Central memory CD8-positive, alpha-beta T cell (primary cell): ENCODE measurements around the gene CHRNB2.

Experiments used
- ATAC-seq: fragments of 150-1000 bp; cut with Tn5 transposase; replicated peaks from 2 replicates; pipeline ENCODE4 v1.10.0; 2022; ENCODE audit warnings: mild to moderate bottlenecking, moderate FRiP score, moderate number of reproducible peaks; ENCODE audit not compliant: poor library complexity, severe bottlenecking; ENCODE audit errors: extremely low read depth
- DNase-seq, 2 donors: peaks; one replicate each; pipeline ENCODE4 v3.0.0; 2021; ENCODE audit warnings: low spot score in 2 of 2
- H3K27ac Mint-ChIP-seq: one replicate; pipeline ENCODE4 v1.8.0; 2022; ENCODE audit warnings: low read depth, mild to moderate bottlenecking, moderate library complexity, mixed read lengths
- H3K27me3 Mint-ChIP-seq: one replicate; pipeline ENCODE4 v1.8.0; 2022; ENCODE audit warnings: mixed read lengths
- H3K36me3 Mint-ChIP-seq: one replicate; pipeline ENCODE4 v1.8.0; 2022; ENCODE audit warnings: mild to moderate bottlenecking, moderate library complexity, mixed read lengths; ENCODE audit not compliant: insufficient read depth
- H3K4me1 Mint-ChIP-seq: one replicate; pipeline ENCODE4 v1.8.0; 2022; ENCODE audit warnings: mixed read lengths
- H3K4me3 Mint-ChIP-seq: one replicate; pipeline ENCODE4 v1.8.0; 2022; ENCODE audit warnings: mild to moderate bottlenecking, moderate library complexity, mixed read lengths
- H3K9me3 Mint-ChIP-seq: one replicate; pipeline ENCODE4 v1.8.0; 2022; ENCODE audit warnings: mixed read lengths

CHRNB2 gene

DNA sequence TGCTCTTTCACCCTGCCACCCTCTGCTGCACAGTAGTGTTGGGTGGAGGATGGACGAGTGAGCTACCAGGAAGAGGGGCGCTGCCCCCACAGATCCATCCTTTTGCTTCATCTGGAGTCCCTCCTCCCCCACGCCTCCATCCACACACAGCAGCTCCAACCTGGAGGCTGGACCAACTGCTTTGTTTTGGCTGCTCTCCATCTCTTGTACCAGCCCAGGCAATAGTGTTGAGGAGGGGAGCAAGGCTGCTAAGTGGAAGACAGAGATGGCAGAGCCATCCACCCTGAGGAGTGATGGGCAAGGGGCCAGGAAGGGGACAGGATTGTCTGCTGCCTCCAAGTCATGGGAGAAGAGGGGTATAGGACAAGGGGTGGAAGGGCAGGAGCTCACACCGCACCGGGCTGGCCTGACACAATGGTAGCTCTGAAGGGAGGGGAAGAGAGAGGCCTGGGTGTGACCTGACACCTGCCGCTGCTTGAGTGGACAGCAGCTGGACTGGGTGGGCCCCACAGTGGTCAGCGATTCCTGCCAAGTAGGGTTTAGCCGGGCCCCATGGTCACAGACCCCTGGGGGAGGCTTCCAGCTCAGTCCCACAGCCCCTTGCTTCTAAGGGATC is 8.5 kb downstream of the CHRNB2 start:
- peaks cover 8% of the 10 kb centered on the region for H3K27me3 Mint-ChIP-seq
- H3K4me1 Mint-ChIP-seq: peaks cover 12% of the 10 kb centered on the region
- ATAC-seq (no peak), DNase-seq (no peak)
- H3K9me3 Mint-ChIP-seq: no peaks in the 10 kb centered on the region
- H3K27ac Mint-ChIP-seq: no peak overlapping the region
- H3K36me3 Mint-ChIP-seq: peaks cover 25% of the 10 kb centered on the region
- H3K4me3 Mint-ChIP-seq: no peak overlapping the region

GRCh38 chr1:154577346-154578057 is 9.9 kb downstream of the CHRNB2 start:
- Mint-ChIP-seq H3K36me3 (peaks cover 34% of the 10 kb centered on the region), H3K27me3 (no peaks in the 10 kb centered on the region), H3K4me3 (no peak overlapping the region), H3K27ac (peak overlapping the region; percentile 53), H3K9me3 (no peaks in the 10 kb centered on the region), H3K4me1 (peaks cover 12% of the 10 kb centered on the region)
- ATAC-seq (no peak), DNase-seq (no peak)

- ATAC-seq (no peak), DNase-seq (no peak)
- Mint-ChIP-seq H3K27ac (peak overlapping the region; percentile 53), H3K27me3 (no peaks in the 10 kb centered on the region), H3K36me3 (peaks cover 35% of the 10 kb centered on the region), H3K4me1 (peaks cover 12% of the 10 kb centered on the region), H3K9me3 (no peaks in the 10 kb centered on the region), H3K4me3 (no peak overlapping the region)
Measured at GRCh38 chr1:154578058-154578418, 10.5 kb downstream of the CHRNB2 start.

- DNase-seq (no peak), ATAC-seq (no peak)
- peaks cover 46% of the 10 kb centered on the region for H3K36me3 Mint-ChIP-seq
- H3K4me3 Mint-ChIP-seq: no peak overlapping the region
- peaks cover 10% of the 10 kb centered on the region for H3K4me1 Mint-ChIP-seq
- no peaks in the 10 kb centered on the region for H3K27me3 Mint-ChIP-seq
- no peak overlapping the region for H3K27ac Mint-ChIP-seq
- no peaks in the 10 kb centered on the region for H3K9me3 Mint-ChIP-seq
Measured at GRCh38 chr1:154579374-154579773, 11.8 kb downstream of the CHRNB2 start.

GRCh38 chr1:154581766-154582165 is 14.2 kb downstream of the CHRNB2 start:
- no peak for ATAC-seq
- Mint-ChIP-seq H3K36me3 (peaks cover 70% of the 10 kb centered on the region), H3K4me3 (no peak overlapping the region), H3K9me3 (no peaks in the 10 kb centered on the region), H3K4me1 (peaks cover 16% of the 10 kb centered on the region), H3K27me3 (no peaks in the 10 kb centered on the region), H3K27ac (no peak overlapping the region)
- DNase-seq: no peak

GRCh38 chr1:154582885-154583284 is 15.3 kb downstream of the CHRNB2 start:
- Mint-ChIP-seq H3K4me3 (no peak overlapping the region), H3K4me1 (peaks cover 16% of the 10 kb centered on the region), H3K27ac (no peak overlapping the region), H3K27me3 (no peaks in the 10 kb centered on the region), H3K9me3 (no peaks in the 10 kb centered on the region), H3K36me3 (peaks cover 80% of the 10 kb centered on the region)
- DNase-seq (no peak), ATAC-seq (no peak)

GRCh38 chr1:154583773-154584172 is 16.2 kb downstream of the CHRNB2 start:
- H3K27me3 Mint-ChIP-seq: no peaks in the 10 kb centered on the region
- ATAC-seq (no peak), DNase-seq (no peak)
- H3K9me3 Mint-ChIP-seq: no peaks in the 10 kb centered on the region
- H3K4me3 Mint-ChIP-seq: no peak overlapping the region
- peaks cover 11% of the 10 kb centered on the region for H3K4me1 Mint-ChIP-seq
- no peak overlapping the region for H3K27ac Mint-ChIP-seq
- peaks cover 82% of the 10 kb centered on the region for H3K36me3 Mint-ChIP-seq

- Mint-ChIP-seq H3K27ac (no peak overlapping the region), H3K9me3 (no peaks in the 10 kb centered on the region), H3K36me3 (peaks cover 82% of the 10 kb centered on the region), H3K27me3 (no peaks in the 10 kb centered on the region), H3K4me1 (peaks cover 10% of the 10 kb centered on the region), H3K4me3 (no peak overlapping the region)
- ATAC-seq (no peak), DNase-seq (no peak)
Measured at GRCh38 chr1:154584267-154584994, 16.9 kb downstream of the CHRNB2 start.

DNA sequence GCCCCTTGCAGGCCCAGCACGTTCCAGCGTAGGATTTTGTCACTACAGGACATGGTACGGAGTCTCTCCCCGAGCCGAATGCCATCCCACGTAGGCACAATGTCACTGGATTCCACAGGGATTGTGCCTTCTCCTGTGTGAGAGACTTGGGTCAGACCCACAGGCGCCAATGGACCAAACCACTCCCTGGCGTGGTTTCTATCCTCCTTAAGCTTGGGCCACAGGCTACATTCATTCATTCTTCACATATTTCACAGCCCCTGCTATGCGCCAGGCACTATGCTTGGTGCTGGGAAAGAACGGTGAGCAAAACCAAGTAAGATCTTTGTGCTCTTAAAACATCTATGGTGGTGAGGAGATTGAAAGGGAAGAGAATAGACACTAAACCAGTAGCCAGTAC is 18.7 kb downstream of the CHRNB2 start:
- Mint-ChIP-seq H3K9me3 (no peaks in the 10 kb centered on the region), H3K27me3 (no peaks in the 10 kb centered on the region), H3K27ac (peak overlapping the region; percentile 29), H3K4me1 (peaks cover 10% of the 10 kb centered on the region), H3K36me3 (peaks cover 88% of the 10 kb centered on the region), H3K4me3 (no peak overlapping the region)
- DNase-seq: no peak
- no peak for ATAC-seq

DNA sequence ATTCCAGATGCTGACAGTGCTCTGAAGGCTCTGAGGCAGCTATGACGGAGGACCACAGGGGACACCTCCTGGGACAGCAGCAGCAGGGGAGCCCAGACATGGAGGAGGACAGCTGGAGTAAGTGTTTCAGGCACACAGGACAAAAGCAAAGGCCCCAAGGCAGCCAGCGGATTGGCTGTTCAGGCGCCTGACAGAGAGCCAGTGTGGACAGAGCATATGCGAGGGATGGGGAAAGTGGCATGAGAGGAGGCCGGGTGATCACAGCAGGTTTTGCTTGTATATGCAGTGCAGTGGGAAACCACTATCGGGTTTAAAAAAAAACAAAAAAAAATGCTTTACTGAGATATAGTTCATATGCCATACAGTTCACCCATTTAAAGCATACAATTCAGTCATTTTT is 19.1 kb downstream of the CHRNB2 start:
- Mint-ChIP-seq H3K36me3 (peaks cover 86% of the 10 kb centered on the region), H3K27me3 (no peaks in the 10 kb centered on the region), H3K27ac (peak overlapping the region; percentile 29), H3K9me3 (no peaks in the 10 kb centered on the region), H3K4me3 (no peak overlapping the region), H3K4me1 (peaks cover 10% of the 10 kb centered on the region)
- DNase-seq (no peak), ATAC-seq (no peak)

- Mint-ChIP-seq H3K4me3 (no peak overlapping the region), H3K4me1 (peaks cover 15% of the 10 kb centered on the region), H3K27ac (no peak overlapping the region), H3K9me3 (no peaks in the 10 kb centered on the region), H3K36me3 (peaks cover 90% of the 10 kb centered on the region), H3K27me3 (no peaks in the 10 kb centered on the region)
- DNase-seq: no peak
- no peak for ATAC-seq
Measured at GRCh38 chr1:154589780-154590179, 22.2 kb downstream of the CHRNB2 start.

DNA sequence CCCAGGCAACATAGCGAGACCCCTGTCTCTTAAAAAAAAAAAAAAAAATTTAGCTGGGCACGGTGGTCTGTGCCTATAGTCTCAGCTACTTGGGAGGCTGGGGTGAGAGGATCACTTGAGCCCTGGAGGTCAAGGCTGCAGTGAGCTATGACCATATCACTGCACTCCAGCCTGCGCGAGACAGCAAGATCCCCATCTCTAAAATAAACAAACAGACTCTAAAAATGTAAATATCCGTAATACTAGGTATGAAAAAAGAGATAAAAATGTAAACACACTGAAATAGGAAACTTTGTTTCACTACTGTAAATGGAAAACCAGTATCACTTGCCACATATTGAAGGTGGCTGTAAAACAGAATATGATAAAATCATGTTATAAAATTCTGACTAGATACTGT is 23.2 kb downstream of the CHRNB2 start:
- DNase-seq (no peak), ATAC-seq (no peak)
- H3K4me1 Mint-ChIP-seq: peaks cover 11% of the 10 kb centered on the region
- H3K36me3 Mint-ChIP-seq: peaks cover 86% of the 10 kb centered on the region
- no peaks in the 10 kb centered on the region for H3K27me3 Mint-ChIP-seq
- no peak overlapping the region for H3K4me3 Mint-ChIP-seq
- no peak overlapping the region for H3K27ac Mint-ChIP-seq
- H3K9me3 Mint-ChIP-seq: no peaks in the 10 kb centered on the region

GRCh38 chr1:154591206-154591605 is 23.6 kb downstream of the CHRNB2 start:
- H3K9me3 Mint-ChIP-seq: no peaks in the 10 kb centered on the region
- no peak overlapping the region for H3K27ac Mint-ChIP-seq
- H3K27me3 Mint-ChIP-seq: no peaks in the 10 kb centered on the region
- peaks cover 9% of the 10 kb centered on the region for H3K4me1 Mint-ChIP-seq
- DNase-seq (no peak), ATAC-seq (no peak)
- H3K36me3 Mint-ChIP-seq: peaks cover 86% of the 10 kb centered on the region
- no peak overlapping the region for H3K4me3 Mint-ChIP-seq
